Epidermal melanocyte (primary cell): ENCODE measurements around the gene COL6A3.
"Not testable (repeated sequence)": the region's sequence is repeated elsewhere in the genome, so short reads cannot be mapped to it uniquely, and the experiment has no call there.

ENCODE experiments used
- DNase-seq: peaks from one replicate; pipeline ENCODE4 v3.0.0; 2011; ENCODE audit warnings: low spot score; ENCODE audit not compliant: insufficient read length

COL6A3 gene

GRCh38 chr2:237383991-237384671, 29.8 kb downstream of the COL6A3 start:
- DNase-seq: no peak

- no peak for DNase-seq
Measured at GRCh38 chr2:237380768-237381167, 33.2 kb downstream of the COL6A3 start.

- DNase-seq: no peak
Measured at GRCh38 chr2:237379636-237380035, 34.3 kb downstream of the COL6A3 start.

GRCh38 chr2:237378650-237379049, 35.3 kb downstream of the COL6A3 start:
- DNase-seq: no peak

- no peak for DNase-seq
Measured at GRCh38 chr2:237374284-237375060, 39.5 kb downstream of the COL6A3 start.

- no peak for DNase-seq
Measured at GRCh38 chr2:237371856-237372255, 42.1 kb downstream of the COL6A3 start.

- DNase-seq: no peak
Measured at GRCh38 chr2:237365671-237366070, 48.3 kb downstream of the COL6A3 start.

- no peak for DNase-seq
Measured at GRCh38 chr2:237364655-237365054, 49.3 kb downstream of the COL6A3 start.

GRCh38 chr2:237361194-237362004, 52.6 kb downstream of the COL6A3 start:
- DNase-seq: no peak

- DNase-seq: no peak
Measured at GRCh38 chr2:237359894-237360780, 53.8 kb downstream of the COL6A3 start.

- DNase-seq: no peak
Measured at GRCh38 chr2:237359518-237359840, 54.5 kb downstream of the COL6A3 start.

- no peak for DNase-seq
Measured at GRCh38 chr2:237358721-237359517, 55.0 kb downstream of the COL6A3 start.

GRCh38 chr2:237355701-237356100, 58.3 kb downstream of the COL6A3 start:
- no peak for DNase-seq

- no peak for DNase-seq
Measured at GRCh38 chr2:237354892-237355291, 59.1 kb downstream of the COL6A3 start.

GRCh38 chr2:237354172-237354571, 59.8 kb downstream of the COL6A3 start:
- not testable (repeated sequence) for DNase-seq

GRCh38 chr2:237353215-237353614, 60.7 kb downstream of the COL6A3 start:
- DNase-seq: no peak

- no peak for DNase-seq
Measured at GRCh38 chr2:237352279-237352845, 61.6 kb downstream of the COL6A3 start.

- DNase-seq: no peak
Measured at GRCh38 chr2:237351796-237352195, 62.2 kb downstream of the COL6A3 start.

- no peak for DNase-seq
Measured at GRCh38 chr2:237351046-237351445, 62.9 kb downstream of the COL6A3 start.

- DNase-seq: no peak
Measured at GRCh38 chr2:237350597-237350996, 63.4 kb downstream of the COL6A3 start.
